Measurements from ENCODE around the gene KLHDC4. TPM values are rescaled to one million over a fixed set of nuclear protein-coding genes. Genes with fewer than 3 reads are reported as not detected.
A peak's percentile ranks its signal among the peaks of the same experiment; 100 is the strongest.
"Not testable (repeated sequence)": the region's sequence is repeated elsewhere in the genome, so short reads cannot be mapped to it uniquely, and the experiment has no call there.

KLHDC4 gene
- total RNA-seq, 2 experiments from 2014 or later = 99.4 to 105 TPM

DNA sequence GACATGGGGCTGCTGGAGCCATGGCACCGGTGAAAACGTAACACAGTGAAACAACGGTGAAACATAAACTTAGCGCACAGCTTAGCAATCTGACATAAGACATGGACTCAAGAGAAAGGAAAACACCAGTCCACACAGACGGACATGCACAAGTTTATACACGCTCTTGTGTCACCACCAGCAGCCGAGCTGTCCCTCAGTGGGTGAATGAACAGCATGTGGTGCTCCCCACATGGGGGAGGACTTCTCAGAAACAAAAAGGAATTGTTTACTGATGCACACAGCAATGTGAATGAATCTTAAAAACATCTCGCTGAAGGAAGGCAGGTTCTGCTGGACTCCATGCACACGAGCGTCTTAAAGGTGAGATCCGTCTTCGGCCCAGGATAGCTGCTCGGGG lies 34.2 kb downstream of the KLHDC4 start:
- DNase-seq (no peak), ATAC-seq (ENCODE audit: low read depth) (no peak)
- H3K4me1 Mint-ChIP-seq = peaks cover 10% of the 10 kb centered on the region
- peaks cover 16% of the 10 kb centered on the region for H3K36me3 Mint-ChIP-seq
- H3K27ac Mint-ChIP-seq = no peak overlapping the region
- H3K4me3 Mint-ChIP-seq = no peak overlapping the region
- no peaks in the 10 kb centered on the region for H3K9me3 Mint-ChIP-seq
- H3K27me3 Mint-ChIP-seq = no peaks in the 10 kb centered on the region
- POLR2A ChIA-PET = no interaction called here

DNA sequence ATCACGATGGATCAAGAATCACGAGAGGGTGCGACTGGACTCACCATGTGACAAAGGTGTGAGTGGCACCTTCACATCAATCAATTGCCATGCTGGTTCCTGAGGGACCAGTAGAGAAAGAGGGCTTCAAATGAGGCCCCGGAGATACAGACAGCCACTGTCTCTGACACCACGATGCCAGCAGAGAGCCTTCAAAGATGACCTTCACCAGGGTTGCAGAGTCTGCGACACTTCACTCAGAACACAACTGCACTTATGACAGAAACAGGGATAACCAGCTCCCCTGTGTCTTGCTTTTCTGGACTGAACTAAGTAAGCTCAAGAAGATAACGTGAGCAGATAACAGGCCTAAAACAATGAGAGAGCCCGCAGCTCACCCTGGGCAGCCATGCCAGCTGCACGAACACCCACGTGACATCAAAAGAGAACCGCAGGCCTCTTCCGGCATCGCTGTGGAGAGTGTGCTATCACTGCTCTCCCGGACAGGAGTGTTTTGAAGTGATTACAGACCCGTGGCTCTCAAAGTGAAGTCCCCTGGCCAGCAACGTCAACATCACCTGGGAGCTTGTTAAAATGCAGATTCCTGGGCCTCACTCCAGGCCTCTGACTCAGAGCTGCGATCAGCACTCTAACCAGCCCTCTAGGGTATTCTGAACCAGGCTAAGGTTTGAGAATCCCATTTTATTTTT lies 36.4 kb downstream of the KLHDC4 start:
- DNase-seq (no peak), ATAC-seq (ENCODE audit: low read depth) (no peak)
- Mint-ChIP-seq H3K4me3 (no peak overlapping the region), H3K4me1 (peaks cover 9% of the 10 kb centered on the region), H3K27ac (no peak overlapping the region), H3K27me3 (no peaks in the 10 kb centered on the region), H3K9me3 (no peaks in the 10 kb centered on the region), H3K36me3 (peaks cover 17% of the 10 kb centered on the region)
- POLR2A ChIA-PET = no interaction called here

DNA sequence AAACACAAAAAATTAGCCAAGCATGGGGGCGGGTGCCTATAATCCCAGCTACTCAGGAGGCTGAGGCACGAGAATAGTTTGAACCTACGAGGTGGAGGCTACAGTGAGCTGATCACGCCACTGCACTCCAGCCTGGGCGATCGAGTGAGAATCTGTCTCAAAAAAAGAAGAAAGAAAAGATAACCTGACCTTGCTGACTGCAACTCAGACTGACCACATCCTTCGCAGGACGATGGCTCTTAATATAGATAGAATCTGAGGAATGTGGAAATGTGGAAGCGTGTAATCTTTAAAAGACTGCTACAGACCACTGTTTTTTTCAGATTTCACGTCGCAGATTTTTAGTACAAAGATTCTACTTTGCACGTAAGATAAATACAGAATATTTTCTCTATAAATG lies 37.8 kb downstream of the KLHDC4 start:
- POLR2A ChIA-PET = interaction anchor here (0.6 kb wide), 1 partner anchor 14 kb away, joined by 3 read pairs; no protein-coding TSS in a partner anchor
- Mint-ChIP-seq H3K4me3 (no peak overlapping the region), H3K36me3 (peaks cover 19% of the 10 kb centered on the region), H3K27ac (no peak overlapping the region), H3K4me1 (peaks cover 9% of the 10 kb centered on the region), H3K9me3 (no peaks in the 10 kb centered on the region), H3K27me3 (no peaks in the 10 kb centered on the region)
- ATAC-seq (ENCODE audit: low read depth) (no peak), DNase-seq (no peak)

DNA sequence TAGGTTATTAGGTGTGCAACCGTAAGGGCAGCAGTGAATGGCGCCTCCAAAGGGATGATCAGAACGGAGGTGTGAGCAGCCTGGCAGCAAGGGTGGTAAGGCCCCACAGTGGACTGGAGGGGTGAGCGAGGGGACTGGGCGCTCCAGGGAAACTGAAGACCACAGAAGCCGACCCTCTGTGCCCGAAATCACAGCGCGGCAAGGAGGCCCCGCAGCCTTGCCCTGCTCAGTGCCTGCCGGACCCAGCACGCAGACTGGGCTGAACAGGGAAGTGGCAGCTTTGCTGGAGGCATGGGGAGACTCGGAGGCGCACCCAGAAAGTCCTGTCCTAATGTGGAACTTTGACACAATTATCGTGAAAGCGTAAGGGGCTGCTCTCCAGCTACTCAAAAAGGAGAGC lies 38.4 kb downstream of the KLHDC4 start:
- H3K36me3 Mint-ChIP-seq = peaks cover 22% of the 10 kb centered on the region
- DNase-seq (no peak), ATAC-seq (ENCODE audit: low read depth) (no peak)
- H3K4me3 Mint-ChIP-seq = no peak overlapping the region
- H3K4me1 Mint-ChIP-seq = peaks cover 7% of the 10 kb centered on the region
- POLR2A ChIA-PET = no interaction called here
- no peak overlapping the region for H3K27ac Mint-ChIP-seq
- no peaks in the 10 kb centered on the region for H3K9me3 Mint-ChIP-seq
- H3K27me3 Mint-ChIP-seq = no peaks in the 10 kb centered on the region

DNA sequence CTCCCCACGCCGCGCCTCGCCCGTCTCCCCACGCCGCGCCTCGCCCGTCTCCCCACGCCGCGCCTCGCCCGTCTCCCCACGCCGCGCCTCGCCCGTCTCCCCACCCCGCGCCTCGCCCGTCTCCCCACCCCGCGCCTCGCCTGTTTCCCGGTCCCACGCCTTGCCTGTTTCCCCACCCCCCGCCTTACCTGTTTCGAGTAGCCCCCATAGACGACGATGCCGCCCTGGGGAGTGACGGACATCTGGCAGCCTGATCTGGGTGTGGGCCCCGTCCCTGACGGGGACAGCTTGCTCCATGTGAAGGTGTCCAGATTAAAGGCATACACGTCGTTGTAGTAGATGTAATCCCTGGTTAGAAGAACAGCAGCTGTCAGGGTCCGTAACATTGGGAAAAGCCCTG lies 39.2 kb downstream of the KLHDC4 start:
- H3K27me3 Mint-ChIP-seq, POLR2A ChIA-PET: not testable (repeated sequence)

DNA sequence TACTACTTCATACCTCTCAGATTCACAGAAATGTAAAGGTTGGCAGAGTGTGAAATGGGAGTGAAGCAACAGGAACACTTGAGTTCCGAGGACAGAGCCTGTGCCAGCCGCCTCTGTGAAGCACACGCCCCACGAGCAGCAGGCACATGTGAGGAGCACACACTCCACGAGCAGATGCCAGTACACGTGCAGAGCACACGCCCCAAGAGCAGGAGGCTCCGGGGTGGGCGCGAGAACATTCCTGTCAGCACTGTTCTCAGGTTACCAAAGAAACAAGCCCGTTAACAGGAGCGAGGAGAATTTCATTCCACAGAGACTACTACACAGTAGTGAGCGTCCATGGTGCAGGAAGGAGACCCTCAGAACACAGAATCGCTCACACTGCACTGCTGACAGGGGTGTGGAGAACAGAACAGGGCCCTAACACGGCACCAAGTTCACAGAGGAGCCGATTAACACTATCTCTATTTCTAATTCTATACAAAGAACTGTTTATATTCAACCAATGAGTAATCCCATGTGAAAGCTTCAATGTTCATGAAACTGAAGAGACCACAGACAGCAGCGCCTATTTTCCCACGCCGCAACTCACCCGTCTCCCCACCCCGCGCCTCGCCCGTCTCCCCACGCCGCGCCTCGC lies 40.1 kb downstream of the KLHDC4 start:
- Mint-ChIP-seq H3K4me3 (no peak overlapping the region), H3K4me1 (peaks cover 7% of the 10 kb centered on the region), H3K9me3 (no peaks in the 10 kb centered on the region), H3K27ac (no peak overlapping the region), H3K27me3 (no peaks in the 10 kb centered on the region), H3K36me3 (peaks cover 25% of the 10 kb centered on the region)
- POLR2A ChIA-PET = no interaction called here
- DNase-seq (no peak), ATAC-seq (ENCODE audit: low read depth) (no peak)

More for the DNA sequence above, 39.2 kb downstream of the KLHDC4 start:
- not testable (repeated sequence) for H3K4me3 Mint-ChIP-seq; DNase-seq; H3K9me3 Mint-ChIP-seq; H3K4me1 Mint-ChIP-seq; H3K27ac Mint-ChIP-seq; ATAC-seq (ENCODE audit: low read depth)
- H3K36me3 Mint-ChIP-seq = peaks cover 30% of the 10 kb centered on the region

DNA sequence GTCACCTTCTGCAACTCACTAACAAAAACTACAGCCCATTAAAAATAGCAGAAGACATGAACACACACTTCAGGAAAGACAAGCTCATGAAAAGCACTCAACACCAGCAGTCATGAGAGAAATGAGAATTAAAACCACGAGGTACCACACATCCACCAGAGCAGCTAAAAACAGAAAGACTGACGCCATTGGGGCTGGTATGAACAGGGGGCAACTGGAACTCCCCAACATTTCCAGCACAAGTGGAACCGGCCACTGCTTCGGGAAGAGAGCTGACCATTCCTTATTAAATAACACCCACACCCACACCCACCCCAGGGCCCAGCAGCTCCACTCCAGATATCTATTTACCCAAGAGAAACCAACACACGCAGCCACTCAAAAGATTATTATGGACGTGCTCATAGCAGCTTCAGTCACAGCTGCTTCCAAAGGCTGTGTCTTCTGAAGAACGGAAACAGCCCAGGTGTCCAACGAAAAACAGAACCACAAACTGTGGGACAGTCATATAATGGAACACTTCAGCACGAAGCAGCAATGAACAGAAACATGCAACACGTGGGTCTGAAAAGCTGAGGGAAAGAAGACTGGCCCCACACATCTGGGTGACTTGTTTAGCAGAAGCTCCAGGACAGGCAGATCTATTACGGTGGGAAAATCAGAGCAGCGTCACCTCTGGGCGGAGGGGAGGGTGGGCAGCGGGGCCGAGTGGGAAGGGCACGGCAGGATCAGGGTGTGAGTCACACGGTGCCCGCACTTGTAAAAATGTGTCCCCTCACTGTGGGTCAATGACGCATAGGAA lies 41.1 kb downstream of the KLHDC4 start:
- no peaks in the 10 kb centered on the region for H3K27me3 Mint-ChIP-seq
- H3K9me3 Mint-ChIP-seq = no peaks in the 10 kb centered on the region
- POLR2A ChIA-PET = no interaction called here
- DNase-seq (no peak), ATAC-seq (ENCODE audit: low read depth) (no peak)
- peaks cover 7% of the 10 kb centered on the region for H3K4me1 Mint-ChIP-seq
- H3K36me3 Mint-ChIP-seq = peaks cover 28% of the 10 kb centered on the region
- H3K27ac Mint-ChIP-seq = no peak overlapping the region
- H3K4me3 Mint-ChIP-seq = no peak overlapping the region

DNA sequence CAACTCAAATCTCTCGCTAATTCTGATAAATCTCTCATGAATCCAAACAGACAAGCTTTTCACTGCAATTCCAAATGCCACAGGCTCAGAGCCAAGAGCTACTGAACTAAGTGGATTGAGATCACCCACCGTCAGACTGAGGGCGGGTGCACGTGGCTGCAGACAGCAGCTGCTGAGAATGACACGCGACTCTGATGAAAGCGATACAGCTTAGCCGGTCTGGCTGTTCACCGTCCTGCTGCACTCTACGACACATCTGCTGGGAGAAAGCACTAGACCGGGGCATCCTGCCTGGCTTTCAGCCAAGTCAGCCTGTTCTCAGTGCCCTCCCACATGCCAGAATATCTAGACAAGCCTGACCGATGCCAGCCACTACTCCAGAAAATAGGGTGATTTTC lies 42.6 kb downstream of the KLHDC4 start:
- peaks cover 36% of the 10 kb centered on the region for H3K36me3 Mint-ChIP-seq

DNA sequence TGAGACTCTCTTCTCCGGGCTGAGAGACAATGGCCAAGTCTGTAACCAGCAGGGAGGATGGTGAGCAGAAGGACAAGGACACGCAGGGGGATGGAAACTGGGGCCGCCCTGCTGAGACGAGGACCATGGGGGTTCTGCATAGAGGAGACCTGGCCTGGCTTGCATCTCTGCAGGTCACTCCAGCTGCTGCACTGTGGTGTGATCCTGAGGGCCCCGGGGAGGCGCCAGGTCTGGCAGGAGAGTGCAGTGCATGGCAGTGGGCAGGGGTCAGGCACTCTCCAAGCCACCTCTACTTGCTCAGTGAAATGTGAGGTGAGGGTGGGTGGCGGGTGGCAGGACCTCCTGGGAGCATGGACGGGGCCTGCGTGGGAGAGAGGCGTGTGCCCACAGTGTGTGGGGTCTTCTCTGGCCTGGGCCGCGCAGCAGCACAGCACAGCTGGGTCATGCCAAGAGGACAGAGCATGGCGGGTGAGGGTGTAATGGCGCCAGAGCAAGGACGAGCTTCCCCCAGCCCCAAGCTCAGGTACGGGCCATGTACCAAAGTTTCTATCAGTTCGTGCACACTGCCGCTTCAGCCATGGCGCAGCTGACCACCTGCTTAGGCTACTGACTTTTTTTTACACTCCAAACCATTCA lies 43.1 kb downstream of the KLHDC4 start:
- no peaks in the 10 kb centered on the region for H3K27me3 Mint-ChIP-seq
- no peak overlapping the region for H3K4me3 Mint-ChIP-seq
- peak overlapping the region; percentile 48 for H3K27ac Mint-ChIP-seq
- no peak for ATAC-seq (ENCODE audit: low read depth)
- no peak for DNase-seq
- POLR2A ChIA-PET = no interaction called here
- no peaks in the 10 kb centered on the region for H3K9me3 Mint-ChIP-seq
- peaks cover 7% of the 10 kb centered on the region for H3K4me1 Mint-ChIP-seq
- peaks cover 37% of the 10 kb centered on the region for H3K36me3 Mint-ChIP-seq

More for the DNA sequence above, 42.6 kb downstream of the KLHDC4 start:
- POLR2A ChIA-PET = no interaction called here
- no peak for DNase-seq
- Mint-ChIP-seq H3K27me3 (no peaks in the 10 kb centered on the region), H3K4me1 (peaks cover 7% of the 10 kb centered on the region), H3K27ac (peak overlapping the region; percentile 38), H3K9me3 (no peaks in the 10 kb centered on the region), H3K4me3 (no peak overlapping the region)
- peak; percentile 18 for ATAC-seq (ENCODE audit: low read depth)

DNA sequence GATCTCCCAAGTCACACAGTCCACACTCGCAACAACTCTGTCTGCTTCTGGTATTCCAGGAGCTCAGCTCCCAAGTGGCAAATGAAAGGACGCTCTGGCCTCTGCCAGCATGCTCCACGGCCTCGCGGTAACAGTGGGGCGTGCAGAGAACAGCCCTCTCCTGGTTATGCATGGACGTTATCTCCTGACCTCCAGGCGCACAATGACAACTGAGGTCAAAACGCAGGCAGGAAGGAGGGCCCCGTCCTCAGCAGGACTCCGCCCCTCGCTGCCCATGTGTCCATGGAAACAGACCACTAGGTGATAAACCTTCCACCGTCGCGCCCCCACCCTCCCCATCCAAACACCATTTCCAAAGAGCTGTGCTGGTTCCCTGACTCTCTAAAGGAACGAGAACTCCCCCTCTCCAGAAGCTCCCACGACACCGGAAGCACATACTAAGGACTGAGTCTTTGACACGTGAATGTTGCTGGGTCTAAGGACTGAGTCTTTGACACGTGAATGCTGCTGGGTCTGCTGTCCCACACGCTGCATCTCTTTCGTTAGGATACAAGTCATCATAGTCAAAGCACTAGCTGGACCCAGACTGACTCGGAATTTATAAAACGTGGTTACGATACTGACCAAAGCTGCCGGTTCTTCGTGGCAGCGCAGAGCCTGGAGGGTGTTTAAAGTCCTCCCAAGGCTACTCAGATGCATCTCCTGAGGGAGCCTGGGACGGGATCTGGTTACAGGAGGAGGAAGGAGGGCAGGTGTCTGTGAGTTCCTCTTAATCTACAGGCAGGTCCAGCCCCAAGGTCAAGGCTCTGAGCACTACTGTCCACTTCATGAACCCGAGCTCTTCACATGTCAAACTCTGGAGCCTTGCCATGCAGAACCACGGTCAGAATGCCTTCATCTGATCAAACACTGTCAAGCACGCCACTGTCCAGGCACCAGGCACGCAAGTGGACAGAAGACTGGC lies 43.9 kb downstream of the KLHDC4 start:
- H3K4me3 Mint-ChIP-seq = no peak overlapping the region
- peaks cover 40% of the 10 kb centered on the region for H3K36me3 Mint-ChIP-seq
- H3K27me3 Mint-ChIP-seq = no peaks in the 10 kb centered on the region
- no peaks in the 10 kb centered on the region for H3K9me3 Mint-ChIP-seq
- no peak for ATAC-seq (ENCODE audit: low read depth)
- peaks cover 7% of the 10 kb centered on the region for H3K4me1 Mint-ChIP-seq
- no peak overlapping the region for H3K27ac Mint-ChIP-seq
- POLR2A ChIA-PET = no interaction called here
- DNase-seq = no peak

DNA sequence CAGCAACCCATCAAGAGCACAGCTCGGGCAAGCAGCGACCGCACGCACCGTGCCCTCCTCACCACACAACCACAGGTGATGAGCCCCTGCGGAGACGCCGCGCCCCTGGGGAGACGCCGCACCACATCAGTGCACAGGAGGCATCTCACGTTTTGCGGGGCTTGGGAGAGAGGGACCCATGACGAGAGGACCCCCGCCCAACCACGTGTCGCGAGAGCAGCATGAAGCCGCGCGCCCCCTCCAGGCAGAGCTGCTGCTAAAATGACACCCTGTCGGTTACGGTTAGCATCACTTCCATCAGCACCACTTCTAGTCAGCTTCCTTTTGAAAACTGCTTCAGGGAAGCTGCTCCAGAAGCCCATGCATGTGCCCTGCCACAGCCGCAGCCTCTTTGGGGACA lies 45.3 kb downstream of the KLHDC4 start:
- DNase-seq = no peak
- H3K4me1 Mint-ChIP-seq = peaks cover 7% of the 10 kb centered on the region
- peaks cover 42% of the 10 kb centered on the region for H3K36me3 Mint-ChIP-seq
- POLR2A ChIA-PET = no interaction called here
- H3K27me3 Mint-ChIP-seq = no peaks in the 10 kb centered on the region
- H3K9me3 Mint-ChIP-seq = no peaks in the 10 kb centered on the region
- no peak overlapping the region for H3K27ac Mint-ChIP-seq
- no peak overlapping the region for H3K4me3 Mint-ChIP-seq
- ATAC-seq (ENCODE audit: low read depth) = no peak

DNA sequence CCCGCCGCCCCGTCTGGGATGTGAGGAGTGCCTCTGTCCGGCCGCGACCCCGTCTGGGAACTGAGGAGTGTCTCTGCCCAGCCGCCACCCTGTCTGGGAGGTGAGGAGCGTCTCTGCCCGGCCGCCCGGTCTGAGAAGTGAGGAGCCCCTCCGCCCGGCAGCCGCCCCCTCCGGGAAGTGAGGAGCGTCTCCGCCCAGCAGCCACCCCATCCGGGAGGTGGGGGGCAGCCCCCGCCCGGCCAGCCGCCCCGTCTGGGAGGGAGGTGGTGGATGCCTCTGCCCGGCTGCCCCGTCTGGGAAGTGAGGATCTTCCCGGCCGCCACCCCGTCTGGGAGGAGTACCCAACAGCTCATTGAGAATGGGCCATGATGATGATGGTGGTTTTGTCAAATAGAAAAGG lies 47.0 kb downstream of the KLHDC4 start:
- H3K4me1 Mint-ChIP-seq; H3K27me3 Mint-ChIP-seq; H3K4me3 Mint-ChIP-seq; DNase-seq; ATAC-seq (ENCODE audit: low read depth); POLR2A ChIA-PET; H3K9me3 Mint-ChIP-seq; H3K27ac Mint-ChIP-seq: not testable (repeated sequence)
- H3K36me3 Mint-ChIP-seq = peaks cover 40% of the 10 kb centered on the region
